GM12891 (cell line): Measurements from ENCODE around the gene CCNT2.

Experiments used
- POLR2A ChIP-seq: IDR thresholded peaks from 2 replicates; pipeline ENCODE4 v1.6.1; 2011; ENCODE audit warnings: low read depth, low read length, control low read depth
- POLR2AphosphoS5 ChIP-seq: IDR thresholded peaks from 2 replicates; pipeline ENCODE4 v1.6.1; 2011; ENCODE audit warnings: low read depth, low read length, control low read depth
- TAF1 ChIP-seq: IDR thresholded peaks from 2 replicates; pipeline ENCODE4 v1.6.1; 2011; ENCODE audit warnings: low read depth, low read length, control low read depth

DNA sequence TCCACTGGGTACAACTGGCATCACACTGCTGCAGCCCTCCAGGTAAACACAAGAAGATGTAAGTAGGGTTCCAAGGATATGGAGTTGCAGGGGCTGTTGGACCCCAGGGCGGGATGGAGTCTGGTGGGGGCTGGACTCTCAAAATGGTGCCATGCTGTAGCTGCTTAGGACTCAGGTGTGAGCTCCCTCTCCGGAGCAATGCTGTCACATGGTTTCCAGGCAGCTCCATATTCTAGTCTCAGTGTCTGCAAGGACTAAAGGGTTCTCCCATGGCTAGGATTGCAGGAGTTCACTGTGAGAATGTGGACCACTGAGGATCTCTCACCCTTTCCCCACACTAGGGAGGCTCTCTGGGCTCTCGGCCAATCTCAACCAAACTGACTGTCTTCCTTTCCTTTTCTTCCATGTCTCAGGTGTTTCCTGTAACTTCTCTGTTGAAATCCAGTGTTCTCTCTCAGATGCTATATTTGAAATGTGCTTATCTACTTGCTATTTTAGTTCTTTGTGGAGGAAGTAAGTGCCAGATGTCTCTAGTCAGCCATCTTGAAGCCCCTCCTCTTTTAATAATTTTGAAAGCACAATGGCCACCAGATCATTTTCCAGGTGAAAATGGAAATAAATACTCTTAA lies 57.6 kb downstream of the CCNT2 start:
- TF ChIP-seq POLR2AphosphoS5 (no peak), TAF1 (no peak), POLR2A (no peak)
